Measurements from ENCODE around the gene C7. TPM values are rescaled to one million over a fixed set of nuclear protein-coding genes. Genes with fewer than 3 reads are reported as not detected.
"Not testable (repeated sequence)": the region's sequence is repeated elsewhere in the genome, so short reads cannot be mapped to it uniquely, and the experiment has no call there.

Gene C7
- polyA plus RNA-seq, 3 donors = 154 to 737 (median 477) TPM

GRCh38 chr5:40983781-40984180 is 74.5 kb downstream of the C7 start:
- WGBS, 3 donors = 73 to 87% (median 87%) methylated on average over 3 of the region's 3 CpGs
- no peak overlapping the region for H3K27ac ChIP-seq (ENCODE audit: low read depth, low read length)

- H3K27ac ChIP-seq (ENCODE audit: low read depth, low read length) = no peak overlapping the region
- 90 to 92% (median 91%) methylated on average over 3 of the region's 3 CpGs for WGBS, 3 donors
Measured at GRCh38 chr5:40984884-40985283, 75.6 kb downstream of the C7 start.

- 27 to 72% (median 56%) methylated on average over 4 of the region's 4 CpGs for WGBS, 3 donors
Measured at GRCh38 chr5:40985501-40985900, 76.2 kb downstream of the C7 start.

DNA sequence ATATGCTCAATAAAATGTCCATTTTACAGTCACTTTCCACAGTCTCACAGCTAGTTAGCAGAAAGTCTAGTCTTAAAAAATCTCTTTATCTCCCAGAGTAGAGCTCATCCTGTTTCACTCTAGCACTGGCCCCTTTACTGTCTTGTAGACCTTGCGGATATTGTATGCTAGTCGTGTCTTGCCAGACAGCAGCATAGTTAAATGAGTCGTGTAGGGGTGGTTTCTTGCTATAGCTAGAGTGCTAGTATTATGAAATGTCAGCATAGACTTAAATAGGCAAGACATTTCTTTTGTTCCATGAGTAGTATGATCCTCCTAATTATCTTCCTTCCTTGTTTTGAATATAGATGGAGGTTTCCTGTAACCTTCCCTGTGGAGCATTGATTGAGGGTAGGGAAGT is 77.4 kb downstream of the C7 start:
- 77 to 80% (median 79%) methylated on average over 3 of the region's 3 CpGs for WGBS, 3 donors
- no peak overlapping the region for H3K27ac ChIP-seq (ENCODE audit: low read depth, low read length)

More at GRCh38 chr5:40985501-40985900, 76.2 kb downstream of the C7 start:
- no peak overlapping the region for H3K27ac ChIP-seq (ENCODE audit: low read depth, low read length)

- no peak overlapping the region for H3K27ac ChIP-seq (ENCODE audit: low read depth, low read length)
Measured at GRCh38 chr5:40987349-40987748, 78.1 kb downstream of the C7 start.

DNA sequence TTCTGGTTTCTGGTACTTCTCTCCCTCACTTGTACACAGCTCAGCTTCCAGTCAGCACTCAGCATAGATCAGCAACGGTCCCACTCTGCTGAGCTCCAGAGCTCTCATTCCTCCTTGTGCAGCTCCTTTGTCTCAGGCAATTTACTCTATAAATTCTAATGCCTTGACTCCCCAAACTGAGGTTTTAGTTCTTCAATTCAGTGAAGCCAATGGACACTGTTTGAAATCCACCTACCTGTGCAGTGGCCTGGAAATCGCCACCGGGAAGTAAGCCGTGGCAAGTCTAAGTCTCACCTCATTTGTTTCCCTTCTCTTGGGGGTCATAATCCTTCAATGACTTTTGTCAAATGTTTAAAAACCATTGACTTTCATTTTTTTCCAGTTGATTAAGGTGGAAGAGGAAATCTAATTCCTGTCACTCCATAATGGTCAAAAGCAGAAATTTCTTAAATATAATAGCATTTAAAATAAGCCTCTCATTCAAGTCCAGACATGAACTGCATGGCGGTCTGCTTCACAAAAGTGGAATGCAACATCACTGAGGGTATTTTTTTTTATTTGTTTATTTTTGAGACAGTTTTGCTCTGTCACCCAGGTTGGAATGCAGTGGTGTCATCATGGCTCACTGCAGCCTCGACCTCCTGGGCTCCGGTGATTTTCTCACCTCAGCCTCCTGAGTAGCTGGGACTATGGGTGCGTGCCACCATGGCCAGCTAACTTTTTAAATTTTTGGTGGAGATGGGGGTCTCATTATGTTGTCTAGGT is 79.6 kb downstream of the C7 start:
- H3K27ac ChIP-seq (ENCODE audit: low read depth, low read length) = no peak overlapping the region
- 94 to 97% (median 95%) methylated on average over 8 of the region's 8 CpGs for WGBS, 3 donors

DNA sequence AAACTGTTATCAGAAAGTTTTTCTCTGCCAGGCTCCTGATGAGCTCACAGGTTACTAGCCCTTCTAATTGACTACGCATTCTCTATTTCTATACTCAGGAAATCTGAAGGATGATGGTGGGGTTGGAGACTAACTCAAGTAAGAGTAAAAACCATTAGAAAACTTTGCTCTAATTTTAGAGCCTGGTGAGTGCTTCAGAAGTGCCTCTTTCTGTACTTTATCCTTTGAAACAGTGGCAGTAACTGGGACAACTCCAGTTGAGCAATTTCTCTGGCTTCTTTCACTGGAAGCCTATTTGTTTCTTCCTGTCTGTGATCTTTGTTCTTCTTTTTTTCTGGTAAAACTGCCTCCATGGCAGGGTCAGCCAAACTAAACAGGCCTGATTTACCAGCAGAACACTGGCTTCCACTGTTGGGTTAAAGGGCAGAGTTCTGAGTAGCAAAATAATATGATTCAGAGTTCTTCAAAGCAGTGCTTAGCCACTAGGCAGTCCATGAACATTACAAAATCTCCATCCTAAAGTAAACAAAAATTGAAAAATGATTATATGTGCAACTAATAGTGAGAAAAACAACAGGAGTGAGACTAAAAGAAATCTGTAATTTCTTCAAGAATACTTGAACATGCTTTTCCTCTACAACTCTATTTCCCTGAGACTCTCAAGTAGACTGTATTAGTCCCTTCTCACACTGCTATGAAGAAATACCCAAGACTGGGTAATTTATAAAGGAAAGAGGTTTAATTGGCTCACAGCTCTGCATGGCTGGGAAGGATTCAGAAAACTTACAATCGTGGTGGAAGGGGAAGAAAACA is 82.1 kb downstream of the C7 start:
- no peak overlapping the region for H3K27ac ChIP-seq (ENCODE audit: low read depth, low read length)
- WGBS, 3 donors = 17 to 23% (median 20%) methylated on average over 2 of the region's 2 CpGs

DNA sequence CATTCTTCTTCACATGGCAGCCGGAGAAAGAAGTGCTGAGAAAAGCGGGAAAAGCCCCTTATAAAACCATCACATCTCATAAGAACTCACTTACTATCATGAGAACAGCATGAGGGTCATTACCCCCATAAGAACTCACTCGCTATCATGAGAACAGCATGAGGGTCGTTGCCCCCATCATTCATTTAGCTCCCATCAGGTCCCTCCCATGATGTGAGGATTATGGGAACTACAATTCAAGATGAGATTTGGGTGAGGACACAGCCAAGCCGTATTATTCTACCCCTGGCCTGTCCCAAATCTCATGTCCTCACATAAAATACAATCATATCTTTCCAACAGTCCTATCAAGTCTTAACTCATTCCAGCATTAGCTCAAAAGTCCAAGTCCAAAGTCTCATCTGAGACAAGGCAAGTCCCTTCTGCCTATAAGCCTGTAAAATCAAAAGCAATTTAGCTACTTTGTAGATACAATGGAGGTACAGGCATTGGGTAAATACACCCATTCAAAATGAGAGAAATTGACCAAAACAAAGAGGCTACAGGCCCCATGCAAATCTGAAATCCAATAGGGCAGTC is 82.8 kb downstream of the C7 start:
- H3K27ac ChIP-seq (ENCODE audit: low read depth, low read length) = no peak overlapping the region
- WGBS, 3 donors = 67 to 74% (median 71%) methylated on average over 5 of the region's 5 CpGs

- H3K27ac ChIP-seq (ENCODE audit: low read depth, low read length) = no peak overlapping the region
- WGBS, 3 donors = 92 to 96% (median 95%) methylated on average over 5 of the region's 5 CpGs
Measured at GRCh38 chr5:40995801-40996586, 86.7 kb downstream of the C7 start.

DNA sequence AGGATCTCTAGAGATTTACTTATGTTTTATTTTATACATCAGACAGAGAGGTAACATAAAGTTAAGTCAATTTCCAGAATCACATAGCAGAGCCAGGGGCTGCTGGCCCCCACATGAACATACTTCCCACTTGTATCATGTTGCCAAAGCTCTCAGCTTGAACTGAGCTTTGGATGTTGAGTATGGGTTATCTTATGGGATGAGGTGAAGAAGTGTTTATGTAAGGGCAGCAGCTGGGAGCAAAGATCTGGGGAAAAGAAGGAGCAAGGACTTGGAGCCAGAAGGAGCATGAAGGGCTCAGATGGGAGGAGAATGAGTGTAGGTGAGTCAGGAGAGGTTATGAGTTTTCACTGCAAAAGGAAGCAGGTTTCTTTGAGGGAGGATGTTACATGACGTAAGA is 89.8 kb downstream of the C7 start:
- 83 to 97% (median 85%) methylated on average over 1 of the region's 1 CpG for WGBS, 3 donors
- H3K27ac ChIP-seq (ENCODE audit: low read depth, low read length) = no peak overlapping the region

DNA sequence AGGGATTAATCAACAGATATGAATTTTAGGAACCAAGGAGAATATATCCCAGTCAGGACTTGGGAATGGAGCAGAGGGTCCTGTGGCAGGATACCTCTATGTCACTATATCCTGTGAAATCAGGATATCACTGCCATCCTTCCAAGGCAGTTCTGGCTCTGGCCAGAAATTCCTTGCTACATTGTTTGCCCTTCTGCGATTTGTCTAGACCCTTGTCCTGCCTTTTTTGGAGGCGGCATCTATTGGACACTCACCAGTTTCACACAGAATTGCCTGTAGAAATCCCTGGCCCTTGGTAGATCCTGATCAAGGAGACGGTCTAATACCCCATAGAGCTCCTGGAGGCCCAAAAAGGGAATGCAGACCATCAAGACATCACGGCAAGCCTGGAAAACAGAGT is 90.7 kb downstream of the C7 start:
- H3K27ac ChIP-seq (ENCODE audit: low read depth, low read length) = no peak overlapping the region
- WGBS, 3 donors = 93 to 94% (median 93%) methylated on average over 4 of the region's 4 CpGs

DNA sequence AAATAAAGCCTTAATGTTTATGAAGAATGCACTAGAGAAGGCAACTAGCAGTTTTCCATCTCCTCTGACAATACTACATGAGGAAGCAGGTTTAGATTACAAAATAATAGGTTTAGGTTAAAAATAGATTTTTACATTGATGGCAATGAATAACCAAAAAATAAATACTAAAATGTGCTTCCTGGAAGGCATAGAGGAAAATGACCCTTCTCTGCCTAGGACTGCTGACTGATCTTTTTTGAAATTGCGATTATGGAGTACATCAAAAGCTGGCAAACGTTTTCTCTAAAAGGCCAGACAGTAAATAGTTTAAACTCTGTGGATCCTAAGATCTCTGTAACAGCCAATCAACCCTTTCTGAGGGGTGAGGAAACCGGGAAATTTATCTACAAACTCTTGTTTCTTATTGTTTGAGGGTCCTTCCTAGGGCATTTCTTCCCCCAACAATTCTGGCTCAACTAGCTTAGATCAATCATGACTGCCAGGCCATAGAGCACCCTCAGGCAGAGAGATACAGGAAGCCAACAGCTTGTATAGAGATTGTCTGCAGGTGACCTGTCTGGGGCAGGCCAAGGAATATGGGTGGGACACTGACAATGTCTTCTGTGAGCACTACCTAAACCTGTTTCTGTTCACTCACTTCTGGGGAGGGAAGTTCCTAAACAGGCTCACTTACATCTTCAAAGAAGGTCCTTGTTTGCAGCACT is 94.5 kb downstream of the C7 start:
- no peak overlapping the region for H3K27ac ChIP-seq (ENCODE audit: low read depth, low read length)
- 43 to 72% (median 67%) methylated on average over 3 of the region's 3 CpGs for WGBS, 3 donors

GRCh38 chr5:41004931-41005330 is 95.6 kb downstream of the C7 start:
- 82 to 90% (median 87%) methylated on average over 7 of the region's 7 CpGs for WGBS, 3 donors
- H3K27ac ChIP-seq (ENCODE audit: low read depth, low read length) = no peak overlapping the region

DNA sequence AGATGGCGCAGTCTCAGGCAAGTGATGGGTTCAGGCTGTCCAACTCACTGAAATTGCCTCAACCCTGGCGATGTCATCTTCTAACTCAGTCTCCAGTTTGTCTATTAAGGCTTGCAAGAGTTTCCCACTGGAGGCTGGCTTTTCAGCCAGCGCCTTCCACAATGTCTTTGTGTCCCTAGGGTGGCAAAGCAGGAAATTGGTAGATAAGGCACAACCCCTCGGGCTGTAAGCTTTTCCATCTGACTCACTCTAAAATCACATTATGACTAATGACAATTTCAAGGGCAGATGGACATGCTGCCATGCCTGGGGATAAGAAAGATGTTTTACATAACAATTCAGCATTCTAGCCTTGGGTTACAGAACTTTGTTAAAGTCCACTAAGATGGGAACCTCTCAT is 99.9 kb downstream of the C7 start:
- 71 to 79% (median 76%) methylated on average over 4 of the region's 4 CpGs for WGBS, 3 donors
- H3K27ac ChIP-seq (ENCODE audit: low read depth, low read length) = no peak overlapping the region

GRCh38 chr5:41010572-41010971 is 101.3 kb downstream of the C7 start:
- no peak overlapping the region for H3K27ac ChIP-seq (ENCODE audit: low read depth, low read length)
- WGBS, 3 donors = 86 to 97% (median 95%) methylated on average over 6 of the region's 6 CpGs

DNA sequence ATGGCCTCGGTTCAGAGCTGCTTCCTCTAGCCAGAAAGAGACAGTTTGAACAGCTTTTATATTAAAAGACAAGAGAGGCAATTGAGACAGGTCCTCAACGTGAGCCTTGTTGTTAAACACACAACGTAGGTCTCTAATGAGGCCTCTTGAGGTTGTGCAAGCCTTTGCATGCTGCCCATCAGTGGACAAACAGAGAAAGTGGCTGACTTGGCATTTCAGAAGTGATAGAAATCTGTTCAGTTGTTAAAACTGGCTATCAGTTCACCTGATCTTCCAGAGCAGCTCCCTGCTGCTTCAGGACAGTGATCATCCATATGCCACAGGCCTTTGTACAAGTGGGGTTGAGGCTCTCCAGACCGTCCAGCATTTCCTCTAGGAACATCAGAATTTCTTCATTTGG is 103.0 kb downstream of the C7 start:
- H3K27ac ChIP-seq (ENCODE audit: low read depth, low read length) = no peak overlapping the region
- WGBS, 3 donors = 63 to 76% (median 73%) methylated on average over 4 of the region's 4 CpGs

DNA sequence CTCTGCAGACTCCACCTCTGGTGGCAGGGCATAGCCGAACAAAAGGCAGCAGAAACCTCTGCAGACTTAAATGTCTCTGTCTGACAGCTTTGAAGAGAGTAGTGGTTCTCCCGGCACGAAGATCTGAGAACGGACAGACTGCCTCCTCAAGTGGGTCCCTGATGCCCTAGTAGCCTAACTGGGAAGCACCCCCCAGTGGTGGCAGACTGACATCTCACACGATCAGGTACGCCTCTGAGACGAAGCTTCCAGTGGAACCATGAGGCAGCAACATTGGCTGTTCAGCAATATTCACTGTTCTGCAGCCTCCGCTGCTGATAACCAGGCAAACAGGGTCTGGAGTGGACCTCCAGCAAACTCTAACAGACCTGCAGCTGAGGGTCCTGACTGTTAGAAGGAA is 113.3 kb downstream of the C7 start:
- WGBS, 3 donors = 94 to 98% (median 97%) methylated on average over 8 of the region's 8 CpGs
- not testable (repeated sequence) for H3K27ac ChIP-seq (ENCODE audit: low read depth, low read length)

All from adipose tissue (tissue), 3 donors.